Naive B cell (primary cell): ENCODE results near the gene RHBDD3. TPM values are rescaled to one million over a fixed set of nuclear protein-coding genes. Genes with fewer than 3 reads are reported as not detected.

Experiments
- ATAC-seq, 2 donors: fragments of 150-1000 bp; cut with Tn5 transposase; 2 replicates each; pipeline ENCODE4 v1.10.0; 2021; ENCODE audit warnings: low read depth in 2 of 2, mild to moderate bottlenecking in 2 of 2, moderate library complexity in 2 of 2
- DNase-seq: peaks from one replicate; pipeline ENCODE4 v3.0.0; 2022
- H3K27ac Mint-ChIP-seq, 6 donors: one replicate each; pipeline ENCODE4 v1.8.0; 2020 to 2022; ENCODE audit warnings: mild to moderate bottlenecking in 6 of 6, mixed read lengths in 6 of 6, moderate library complexity in 5 of 6, inconsistent platforms in 2 of 6
- H3K27me3 Mint-ChIP-seq, 3 donors: one replicate each; pipeline ENCODE4 v1.8.0; 2021 to 2022; ENCODE audit warnings: mixed read lengths in 3 of 3, mild to moderate bottlenecking in 1 of 3
- H3K36me3 Mint-ChIP-seq, 2 donors: one replicate each; pipeline ENCODE4 v1.8.0; 2020 to 2022; ENCODE audit warnings: mixed read lengths in 2 of 2, inconsistent platforms in 1 of 2, mild to moderate bottlenecking in 1 of 2
- H3K4me1 Mint-ChIP-seq, 3 donors: one replicate each; pipeline ENCODE4 v1.8.0; 2020 to 2022; ENCODE audit warnings: mixed read lengths in 3 of 3, inconsistent platforms in 1 of 3, mild to moderate bottlenecking in 1 of 3, moderate library complexity in 1 of 3
- H3K4me3 Mint-ChIP-seq, 8 donors: one replicate each; pipeline ENCODE4 v1.8.0; 2020 to 2022; ENCODE audit warnings: mild to moderate bottlenecking in 8 of 8, mixed read lengths in 8 of 8, moderate library complexity in 8 of 8, inconsistent platforms in 2 of 8
- H3K9me3 Mint-ChIP-seq, 7 donors: one replicate each; pipeline ENCODE4 v1.8.0; 2020 to 2022; ENCODE audit warnings: mixed read lengths in 7 of 7, mild to moderate bottlenecking in 5 of 7, inconsistent platforms in 2 of 7, moderate library complexity in 1 of 7
- polyA plus RNA-seq, 6 donors: library from polyadenylated mRNA; unstranded; fragments of 300-500 nt; fragmentation: Illumina TruSeq; gene quantifications; one replicate each; pipeline ENCODE4 v1.2.3, GENCODE V29; 2021; ENCODE audit warnings: low read depth in 6 of 6

RHBDD3 gene
- polyA plus RNA-seq, 6 donors from 2014 or later, result 0.72 to 4.2 (median 2.9) TPM; not detected in 1

DNA sequence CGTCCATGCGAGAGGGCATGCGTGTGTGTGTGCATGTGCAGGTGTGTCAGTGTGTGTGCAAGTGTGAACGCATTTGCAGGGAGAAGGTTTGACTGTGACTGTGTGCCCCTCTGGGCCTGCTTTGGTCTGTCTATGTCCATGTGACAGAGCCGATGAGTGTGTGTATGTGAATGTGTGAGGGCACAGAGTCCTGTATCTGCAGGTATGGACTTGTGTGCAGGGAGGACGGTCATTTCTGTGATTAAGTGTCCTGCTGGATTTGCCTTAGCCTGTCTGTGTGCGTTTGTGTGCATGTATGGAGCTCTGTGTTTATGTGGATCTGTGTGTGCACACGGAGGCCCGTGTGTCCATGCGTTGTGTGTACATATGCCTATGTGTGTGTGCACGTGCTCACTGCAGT is 56.7 kb downstream of the RHBDD3 start:
- peak overlapping the region in 1 of 8 donors; percentile 16 for H3K4me3 Mint-ChIP-seq
- DNase-seq (no peak), ATAC-seq (no peak)
- peaks cover 57 to 90% (median 80%) of the 10 kb centered on the region in 3 donors for H3K27me3 Mint-ChIP-seq
- H3K4me1 Mint-ChIP-seq, result peaks cover 16 to 35% (median 21%) of the 10 kb centered on the region in 3 donors
- no peak overlapping the region for H3K27ac Mint-ChIP-seq
- no peaks in the 10 kb centered on the region for H3K36me3 Mint-ChIP-seq
- no peaks in the 10 kb centered on the region for H3K9me3 Mint-ChIP-seq

Other genes with a start within 250 kb of the RHBDD3 start
- gene C22orf31, start 206.2 kb downstream of the RHBDD3 start, polyA plus RNA-seq, result not detected
- gene KREMEN1, start 194.9 kb downstream of the RHBDD3 start, polyA plus RNA-seq, result under 1 TPM in 2 of 6 donors, not detected in 4; 0.12 to 0.20 TPM
- gene EMID1, start 62.1 kb downstream of the RHBDD3 start, polyA plus RNA-seq, result not detected
- gene EWSR1, start 287 bp upstream of the RHBDD3 start, polyA plus RNA-seq, result 100 to 1,000 TPM; 175 to 252 (median 194) TPM
- 1 to 10 TPM in 3 of 6 donors, under 1 TPM in 2, not detected in 1; 0.39 to 1.2 (median 1.0) TPM for gene GAS2L1, start 38.7 kb upstream of the RHBDD3 start, polyA plus RNA-seq
- gene RASL10A, start 47.7 kb upstream of the RHBDD3 start, polyA plus RNA-seq, result not detected
- gene AP1B1, start 120.6 kb upstream of the RHBDD3 start, polyA plus RNA-seq, result 10 to 100 TPM; 27.4 to 72.0 (median 42.5) TPM
- not detected for gene RFPL1, start 170.6 kb upstream of the RHBDD3 start, polyA plus RNA-seq
- gene NEFH, start 212.2 kb upstream of the RHBDD3 start, polyA plus RNA-seq, result under 1 TPM in 1 of 6 donors, not detected in 5; 0.09 TPM